GM21786 (cell line): Measurements from ENCODE around the gene FGF18.

ENCODE experiments used
- ATAC-seq: cut with Tn5 transposase; IDR thresholded peaks from one replicate; pipeline ENCODE4 v1.9.1; 2021; ENCODE audit not compliant: unreplicated experiment

Gene FGF18

GRCh38 chr5:171422495-171422894 is 3.0 kb downstream of the FGF18 start:
- no peak for ATAC-seq

- ATAC-seq = no peak
These were observed 3.6 kb downstream of the FGF18 start for GRCh38 chr5:171422902-171423663.

- ATAC-seq = no peak
These were observed 5.3 kb downstream of the FGF18 start for GRCh38 chr5:171424726-171425125.

- ATAC-seq = no peak
These were observed 6.3 kb downstream of the FGF18 start for GRCh38 chr5:171425596-171426244.

GRCh38 chr5:171426266-171426665 is 6.8 kb downstream of the FGF18 start:
- ATAC-seq = no peak

GRCh38 chr5:171426680-171427079 is 7.2 kb downstream of the FGF18 start:
- no peak for ATAC-seq

- ATAC-seq = no peak
These were observed 8.1 kb downstream of the FGF18 start for GRCh38 chr5:171427318-171428167.

GRCh38 chr5:171428168-171428696 is 8.8 kb downstream of the FGF18 start:
- no peak for ATAC-seq

- ATAC-seq = no peak
These were observed 9.5 kb downstream of the FGF18 start for GRCh38 chr5:171428809-171429542.

GRCh38 chr5:171429543-171429910 is 10.1 kb downstream of the FGF18 start:
- no peak for ATAC-seq

- ATAC-seq = no peak
These were observed 11.9 kb downstream of the FGF18 start for GRCh38 chr5:171431251-171431777.

- no peak for ATAC-seq
These were observed 12.6 kb downstream of the FGF18 start for GRCh38 chr5:171432076-171432475.

- no peak for ATAC-seq
These were observed 13.3 kb downstream of the FGF18 start for GRCh38 chr5:171432583-171433351.

GRCh38 chr5:171433352-171433698 is 13.9 kb downstream of the FGF18 start:
- ATAC-seq = no peak

GRCh38 chr5:171433982-171434676 is 14.7 kb downstream of the FGF18 start:
- no peak for ATAC-seq

GRCh38 chr5:171434874-171435273 is 15.4 kb downstream of the FGF18 start:
- no peak for ATAC-seq

- no peak for ATAC-seq
These were observed 16.5 kb downstream of the FGF18 start for GRCh38 chr5:171435908-171436307.

- no peak for ATAC-seq
These were observed 17.4 kb downstream of the FGF18 start for GRCh38 chr5:171436804-171437285.

- ATAC-seq = no peak
These were observed 17.9 kb downstream of the FGF18 start for GRCh38 chr5:171437286-171437821.
